Mucosa of descending colon (tissue), 3 donors: ENCODE data around the gene PABPN1L. TPM values are rescaled to one million over a fixed set of nuclear protein-coding genes. Genes with fewer than 3 reads are reported as not detected.

ENCODE experiments used
- ATAC-seq: fragments of 200-7000 bp; cut with Tn5 transposase; one replicate; pipeline ENCODE4 v1.9.1; 2020; ENCODE audit warnings: mild to moderate bottlenecking, moderate library complexity
- DNase-seq, 3 donors: peaks; one replicate each; pipeline ENCODE4 v3.0.0-alpha.2; 2020
- H3K36me3 ChIP-seq: fragments of 200-600 bp; one replicate; pipeline ENCODE4 v1.8.0; 2021; ENCODE audit warnings: low read depth, mild to moderate bottlenecking
- H3K4me1 ChIP-seq: fragments of 200-600 bp; one replicate; pipeline ENCODE4 v1.8.0; 2021; ENCODE audit warnings: low read depth, mild to moderate bottlenecking
- H3K4me3 ChIP-seq: fragments of 200-600 bp; one replicate; pipeline ENCODE4 v1.8.0; 2021; ENCODE audit warnings: mild to moderate bottlenecking
- H3K9me3 ChIP-seq: fragments of 200-600 bp; one replicate; pipeline ENCODE4 v1.8.0; 2021; ENCODE audit warnings: mild to moderate bottlenecking
- intact Hi-C, 2 donors: fragments of 100-400 bp; cut with DNase I in 1 of 2; cut with micrococcal nuclease in 1 of 2; formaldehyde crosslinking; loops; one replicate each; pipeline versions ENCODE4 v1.11.0 to v1.11.1; 2022; cut with DNase I, micrococcal nuclease
- total RNA-seq, 3 donors: library from RNA; stranded (reverse); fragmentation: NEBNext Ultra II Directional in 2 of 3; extraction: Animal tissue kit (Norgen Biotek cat#: 25700) in 2 of 3; gene quantifications; one replicate each; pipeline versions ENCODE4 v1.2.1 to v1.2.4, GENCODE V29; 2021 to 2023
- TF ChIP-seq, protein P1 (sequence below): fragments of 200-600 bp; IDR thresholded peaks from one replicate; pipeline ENCODE4 v1.8.0; 2022; ENCODE audit warnings: antibody characterized with exemption, mild to moderate bottlenecking
- donor health status: DM: no; HTN: no; CAD: no; lungs with moderate emphysema.
- donor health status: DM: no; HTN: no; CAD: no.
- donor health status: DM: no; HTN: yes; CAD: no.

PABPN1L gene
- total RNA-seq, 3 donors from 2014 or later, result not detected

DNA sequence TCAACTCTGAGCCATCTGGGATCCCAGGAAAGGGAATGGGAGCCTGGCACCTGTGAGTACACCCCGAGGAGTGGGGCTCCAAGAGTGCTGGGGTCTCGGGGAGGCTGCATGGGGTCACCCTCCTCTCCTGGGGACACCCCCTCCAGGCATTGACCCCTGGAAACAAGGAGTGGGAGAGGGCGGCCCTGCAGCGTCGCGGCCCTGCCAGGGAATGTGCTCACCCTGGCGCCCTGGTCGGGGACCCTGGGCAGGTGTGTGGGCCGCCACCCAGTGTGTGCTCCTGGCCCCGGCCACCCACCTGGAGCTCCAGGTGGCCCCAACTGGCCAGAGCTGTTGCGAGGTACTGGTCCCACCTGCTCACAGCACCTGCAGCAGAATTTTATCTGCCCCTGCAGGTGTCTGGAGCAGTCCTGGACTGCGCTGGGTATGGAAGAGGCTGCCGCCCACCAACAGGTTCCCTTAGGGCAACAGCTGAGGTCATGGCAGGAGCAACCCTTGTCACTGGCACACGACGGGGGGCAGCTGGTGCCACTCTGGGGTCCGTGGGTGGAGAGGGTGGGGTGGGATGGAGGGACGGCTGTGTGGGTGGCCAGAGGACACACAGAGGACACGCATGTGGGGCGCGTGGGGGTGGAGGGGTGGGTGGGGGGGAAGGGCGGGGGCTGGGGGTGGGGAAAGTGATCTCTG lies 5.4 kb upstream of the PABPN1L start:
- Histone ChIP-seq H3K4me1 (no peaks in the 10 kb centered on the region), H3K9me3 (no peaks in the 10 kb centered on the region), H3K4me3 (no peak overlapping the region), H3K36me3 (no peaks in the 10 kb centered on the region)
- DNase-seq (no peak), ATAC-seq (no peak)
- TF ChIP-seq, protein P1, sequence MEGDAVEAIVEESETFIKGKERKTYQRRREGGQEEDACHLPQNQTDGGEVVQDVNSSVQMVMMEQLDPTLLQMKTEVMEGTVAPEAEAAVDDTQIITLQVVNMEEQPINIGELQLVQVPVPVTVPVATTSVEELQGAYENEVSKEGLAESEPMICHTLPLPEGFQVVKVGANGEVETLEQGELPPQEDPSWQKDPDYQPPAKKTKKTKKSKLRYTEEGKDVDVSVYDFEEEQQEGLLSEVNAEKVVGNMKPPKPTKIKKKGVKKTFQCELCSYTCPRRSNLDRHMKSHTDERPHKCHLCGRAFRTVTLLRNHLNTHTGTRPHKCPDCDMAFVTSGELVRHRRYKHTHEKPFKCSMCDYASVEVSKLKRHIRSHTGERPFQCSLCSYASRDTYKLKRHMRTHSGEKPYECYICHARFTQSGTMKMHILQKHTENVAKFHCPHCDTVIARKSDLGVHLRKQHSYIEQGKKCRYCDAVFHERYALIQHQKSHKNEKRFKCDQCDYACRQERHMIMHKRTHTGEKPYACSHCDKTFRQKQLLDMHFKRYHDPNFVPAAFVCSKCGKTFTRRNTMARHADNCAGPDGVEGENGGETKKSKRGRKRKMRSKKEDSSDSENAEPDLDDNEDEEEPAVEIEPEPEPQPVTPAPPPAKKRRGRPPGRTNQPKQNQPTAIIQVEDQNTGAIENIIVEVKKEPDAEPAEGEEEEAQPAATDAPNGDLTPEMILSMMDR, result no peak
- intact Hi-C loops, result no loop called here

DNA sequence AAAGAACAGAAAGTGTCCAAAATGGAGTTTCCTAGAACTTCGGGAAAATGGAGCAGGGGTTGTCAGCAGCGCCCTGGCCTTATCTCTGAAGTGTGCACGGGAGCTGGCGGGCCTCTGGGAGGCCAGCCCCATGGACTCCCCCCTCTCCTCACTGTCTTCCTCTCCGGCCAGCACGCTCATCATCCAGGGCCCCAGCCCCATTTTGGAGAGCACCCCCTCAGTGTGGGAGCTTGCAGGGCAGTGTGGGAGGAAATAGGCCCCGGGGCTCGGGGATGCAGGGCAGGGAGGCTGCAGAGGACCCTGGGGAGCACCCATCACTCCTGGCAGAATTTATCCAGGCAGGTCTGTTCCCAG lies 4.9 kb upstream of the PABPN1L start:
- H3K4me3 ChIP-seq, result no peak overlapping the region
- intact Hi-C loops, result no loop called here
- TF ChIP-seq, protein P1, result no peak
- ATAC-seq (peak; percentile 11), DNase-seq (no peak)
- H3K4me1 ChIP-seq, result no peaks in the 10 kb centered on the region
- no peaks in the 10 kb centered on the region for H3K9me3 ChIP-seq
- no peaks in the 10 kb centered on the region for H3K36me3 ChIP-seq

DNA sequence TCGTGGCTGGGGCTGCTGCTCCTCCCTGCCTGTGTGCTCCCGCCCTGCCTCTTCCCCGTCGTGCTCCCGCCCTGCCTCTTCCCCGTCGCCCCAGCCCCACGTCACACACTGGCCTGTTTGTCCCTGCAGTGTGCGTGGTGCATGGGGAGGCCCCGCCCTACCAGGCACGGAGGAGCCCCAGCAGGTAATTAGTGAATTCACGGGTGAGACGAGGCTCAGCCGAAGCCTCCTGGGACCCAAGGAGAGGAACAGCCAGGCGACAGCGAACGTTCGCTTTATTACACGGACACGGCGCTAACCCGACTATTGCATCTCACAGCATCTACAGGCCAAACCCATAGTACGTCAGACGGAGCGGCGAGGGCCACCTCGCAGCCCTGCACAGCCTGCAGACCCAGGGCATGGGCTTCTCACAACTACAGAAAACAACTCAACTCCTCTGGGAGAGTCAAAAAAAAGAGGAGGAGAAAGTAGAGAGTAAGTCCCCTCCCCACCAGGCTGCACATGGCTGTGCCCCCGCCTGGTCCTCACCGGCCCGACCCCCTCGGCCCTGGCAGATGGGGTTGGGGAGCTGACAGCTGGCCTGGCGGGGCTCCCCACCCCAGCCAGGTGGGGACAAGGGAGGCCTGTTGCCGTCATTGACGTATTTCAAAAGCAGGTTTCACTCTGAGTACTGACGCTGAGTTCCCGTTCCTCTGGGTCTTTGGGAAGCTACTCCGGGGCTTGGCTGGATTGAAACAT lies 4.3 kb upstream of the PABPN1L start:
- TF ChIP-seq, protein P1, result no peak
- no peak for DNase-seq
- no peaks in the 10 kb centered on the region for H3K4me1 ChIP-seq
- intact Hi-C loops, result no loop called here
- H3K4me3 ChIP-seq, result no peak overlapping the region
- no peaks in the 10 kb centered on the region for H3K9me3 ChIP-seq
- no peaks in the 10 kb centered on the region for H3K36me3 ChIP-seq
- peak; percentile 41 for ATAC-seq

DNA sequence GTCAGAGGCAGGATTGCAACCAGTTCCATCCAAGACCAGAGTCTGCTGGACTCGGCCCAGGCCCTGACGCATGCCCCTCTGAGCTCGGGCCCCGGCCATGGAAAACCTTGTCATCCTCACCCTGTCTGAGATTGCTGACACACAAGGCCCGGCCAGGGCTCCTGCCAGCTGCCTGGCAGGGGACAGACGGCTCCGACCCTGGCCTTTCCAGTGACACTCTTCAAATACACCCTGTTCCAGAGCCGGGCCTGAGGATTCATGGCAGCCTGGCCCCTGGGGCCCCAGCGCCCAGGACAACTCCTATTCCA lies 3.2 kb upstream of the PABPN1L start:
- ATAC-seq (no peak), DNase-seq (no peak)
- Histone ChIP-seq H3K4me3 (no peak overlapping the region), H3K9me3 (no peaks in the 10 kb centered on the region), H3K4me1 (no peaks in the 10 kb centered on the region), H3K36me3 (no peaks in the 10 kb centered on the region)
- intact Hi-C loops, result no loop called here
- TF ChIP-seq, protein P1, result no peak

DNA sequence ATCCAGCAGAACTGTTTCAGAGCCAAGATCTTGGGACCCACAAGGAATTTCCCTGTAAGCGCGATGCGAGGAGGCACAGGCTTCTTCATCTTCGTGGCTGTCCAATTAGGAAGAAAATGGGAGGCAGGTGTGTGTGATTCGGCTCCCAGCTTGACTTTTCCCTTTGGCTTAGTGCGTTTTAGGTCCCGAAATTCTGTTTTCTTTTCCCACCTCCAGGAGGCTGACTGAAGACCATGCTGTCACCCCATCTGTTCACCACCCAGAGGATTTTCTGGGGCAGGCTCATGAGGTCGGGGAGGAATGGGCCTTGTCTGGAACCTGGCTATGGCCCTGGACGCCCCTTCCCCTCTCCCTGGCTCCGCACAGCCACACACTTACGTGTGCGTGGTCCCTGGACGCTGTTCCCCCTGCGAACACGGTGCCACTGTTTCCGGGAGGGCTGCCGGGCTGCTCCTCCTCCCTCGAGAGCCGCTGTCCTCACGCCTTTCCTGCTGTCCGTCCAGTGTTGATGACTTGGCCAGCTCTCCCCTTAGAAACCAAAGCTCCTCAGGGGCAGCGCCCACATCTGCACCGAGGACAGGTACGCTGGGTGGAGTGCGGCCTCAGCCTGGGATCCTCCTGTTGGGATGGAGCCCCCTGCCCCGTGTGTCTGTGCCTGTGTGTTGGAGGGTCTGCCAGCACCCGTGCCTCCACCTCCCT lies 2.7 kb upstream of the PABPN1L start:
- TF ChIP-seq, protein P1, result no peak

More for the DNA sequence above, 2.7 kb upstream of the PABPN1L start:
- Histone ChIP-seq H3K9me3 (no peaks in the 10 kb centered on the region), H3K4me1 (no peaks in the 10 kb centered on the region), H3K36me3 (no peaks in the 10 kb centered on the region), H3K4me3 (no peak overlapping the region)
- ATAC-seq, result no peak
- no peak for DNase-seq
- intact Hi-C loops, result no loop called here
